ENCODE measurements around the gene PTPRM. TPM values are rescaled to one million over a fixed set of nuclear protein-coding genes. Genes with fewer than 3 reads are reported as not detected.

Gene PTPRM
- polyA plus RNA-seq, 2 of the 4 experiments (the other 2 are of a cell fraction) = 44.5 to 199 TPM

DNA sequence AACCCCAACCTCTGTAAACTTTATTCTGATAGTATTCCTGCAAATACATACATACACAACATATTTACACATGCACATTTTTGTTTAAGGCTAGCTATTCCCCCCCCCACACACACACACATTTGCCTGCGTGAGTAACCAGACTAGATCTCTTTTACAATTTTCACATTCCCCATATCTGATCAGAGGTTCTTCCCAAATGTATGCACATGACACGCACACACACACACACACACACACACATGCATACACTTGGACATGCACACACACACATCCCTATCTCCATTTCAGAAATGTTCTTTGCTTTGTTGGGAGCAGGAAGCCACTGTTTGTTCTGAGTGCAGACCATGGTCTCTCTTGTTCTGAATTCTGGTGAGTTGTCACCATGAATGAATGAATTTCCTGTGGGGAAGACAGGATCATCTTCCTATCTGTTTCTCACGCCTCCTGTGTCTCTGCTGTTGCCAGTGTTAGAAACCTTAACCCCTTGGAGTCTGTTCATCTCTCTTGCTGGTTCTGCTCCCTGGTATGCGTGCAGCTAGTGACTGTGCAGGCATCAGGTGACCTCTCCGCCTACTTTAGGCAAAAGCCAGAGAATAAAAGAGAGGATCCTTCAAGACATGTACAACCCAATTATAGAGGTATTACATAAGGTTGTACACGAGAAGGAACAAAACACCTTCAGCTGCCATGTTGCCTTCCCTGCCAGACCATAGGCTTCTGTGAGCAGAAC lies 791.1 kb downstream of the PTPRM start:
- Histone ChIP-seq H3K4me3 (no peak overlapping the region), H3K27ac (no peak overlapping the region), H3K4me2 (no peak overlapping the region), H3K9me3 (no peaks in the 10 kb centered on the region), H3K4me1 (no peaks in the 10 kb centered on the region)
- CTCF ChIA-PET = no interaction called here
- TF ChIP-seq ZSCAN20 (CRISPR knock-in tag; IDR thresholded peaks at IDR 0.05) (no peak), ZFP36 (IDR thresholded peaks at IDR 0.05; ENCODE audit: borderline replicate concordance, partially characterized antibody) (no peak), EHF (CRISPR knock-in tag; IDR thresholded peaks at IDR 0.05) (no peak), BHLHE40 (IDR thresholded peaks at IDR 0.05; ENCODE audit: low read depth, low read length) (no peak), FOSL2 (IDR thresholded peaks at IDR 0.05) (no peak), FOSL2 (CRISPR knock-in tag; IDR thresholded peaks at IDR 0.05) (no peak), CHD4 (IDR thresholded peaks at IDR 0.05; ENCODE audit: borderline replicate concordance) (no peak), PHF8 (IDR thresholded peaks at IDR 0.05; ENCODE audit: borderline replicate concordance, low read depth) (no peak), MAFK (IDR thresholded peaks at IDR 0.05; ENCODE audit: partially characterized antibody) (no peak), FOSB (CRISPR knock-in tag; IDR thresholded peaks at IDR 0.05) (no peak), JUN (IDR thresholded peaks at IDR 0.05) (no peak), FOXS1 (CRISPR knock-in tag; IDR thresholded peaks at IDR 0.05) (no peak), HOXB5 (CRISPR knock-in tag; IDR thresholded peaks at IDR 0.05) (no peak), CBX2 (IDR thresholded peaks at IDR 0.05; ENCODE audit: borderline replicate concordance, low read depth) (no peak), GATA3 (IDR thresholded peaks at IDR 0.05; ENCODE audit: borderline replicate concordance) (no peak), RCOR1 (IDR thresholded peaks at IDR 0.05; ENCODE audit: low read depth, low read length) (no peak)
- TF ChIP-seq, protein P1, sequence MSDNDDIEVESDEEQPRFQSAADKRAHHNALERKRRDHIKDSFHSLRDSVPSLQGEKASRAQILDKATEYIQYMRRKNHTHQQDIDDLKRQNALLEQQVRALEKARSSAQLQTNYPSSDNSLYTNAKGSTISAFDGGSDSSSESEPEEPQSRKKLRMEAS (IDR thresholded peaks at IDR 0.05) = no peak
- TF ChIP-seq, protein P2, sequence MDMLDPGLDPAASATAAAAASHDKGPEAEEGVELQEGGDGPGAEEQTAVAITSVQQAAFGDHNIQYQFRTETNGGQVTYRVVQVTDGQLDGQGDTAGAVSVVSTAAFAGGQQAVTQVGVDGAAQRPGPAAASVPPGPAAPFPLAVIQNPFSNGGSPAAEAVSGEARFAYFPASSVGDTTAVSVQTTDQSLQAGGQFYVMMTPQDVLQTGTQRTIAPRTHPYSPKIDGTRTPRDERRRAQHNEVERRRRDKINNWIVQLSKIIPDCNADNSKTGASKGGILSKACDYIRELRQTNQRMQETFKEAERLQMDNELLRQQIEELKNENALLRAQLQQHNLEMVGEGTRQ (IDR thresholded peaks at IDR 0.05) = no peak
- TF ChIP-seq, protein P3, sequence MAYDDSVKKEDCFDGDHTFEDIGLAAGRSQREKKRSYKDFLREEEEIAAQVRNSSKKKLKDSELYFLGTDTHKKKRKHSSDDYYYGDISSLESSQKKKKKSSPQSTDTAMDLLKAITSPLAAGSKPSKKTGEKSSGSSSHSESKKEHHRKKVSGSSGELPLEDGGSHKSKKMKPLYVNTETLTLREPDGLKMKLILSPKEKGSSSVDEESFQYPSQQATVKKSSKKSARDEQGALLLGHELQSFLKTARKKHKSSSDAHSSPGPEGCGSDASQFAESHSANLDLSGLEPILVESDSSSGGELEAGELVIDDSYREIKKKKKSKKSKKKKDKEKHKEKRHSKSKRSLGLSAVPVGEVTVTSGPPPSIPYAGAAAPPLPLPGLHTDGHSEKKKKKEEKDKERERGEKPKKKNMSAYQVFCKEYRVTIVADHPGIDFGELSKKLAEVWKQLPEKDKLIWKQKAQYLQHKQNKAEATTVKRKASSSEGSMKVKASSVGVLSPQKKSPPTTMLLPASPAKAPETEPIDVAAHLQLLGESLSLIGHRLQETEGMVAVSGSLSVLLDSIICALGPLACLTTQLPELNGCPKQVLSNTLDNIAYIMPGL (CRISPR knock-in tag; IDR thresholded peaks at IDR 0.05; ENCODE audit: borderline replicate concordance) = no peak
- TF ChIP-seq, protein P4, sequence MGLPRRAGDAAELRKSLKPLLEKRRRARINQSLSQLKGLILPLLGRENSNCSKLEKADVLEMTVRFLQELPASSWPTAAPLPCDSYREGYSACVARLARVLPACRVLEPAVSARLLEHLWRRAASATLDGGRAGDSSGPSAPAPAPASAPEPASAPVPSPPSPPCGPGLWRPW (IDR thresholded peaks at IDR 0.05) = no peak
- TF ChIP-seq, protein P5, sequence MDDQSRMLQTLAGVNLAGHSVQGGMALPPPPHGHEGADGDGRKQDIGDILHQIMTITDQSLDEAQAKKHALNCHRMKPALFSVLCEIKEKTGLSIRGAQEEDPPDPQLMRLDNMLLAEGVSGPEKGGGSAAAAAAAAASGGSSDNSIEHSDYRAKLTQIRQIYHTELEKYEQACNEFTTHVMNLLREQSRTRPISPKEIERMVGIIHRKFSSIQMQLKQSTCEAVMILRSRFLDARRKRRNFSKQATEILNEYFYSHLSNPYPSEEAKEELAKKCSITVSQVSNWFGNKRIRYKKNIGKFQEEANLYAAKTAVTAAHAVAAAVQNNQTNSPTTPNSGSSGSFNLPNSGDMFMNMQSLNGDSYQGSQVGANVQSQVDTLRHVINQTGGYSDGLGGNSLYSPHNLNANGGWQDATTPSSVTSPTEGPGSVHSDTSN (IDR thresholded peaks at IDR 0.05) = no peak
- POLR2A ChIA-PET = no interaction called here
- no peak for DNase-seq (ENCODE audit: low read depth in 1 of 2, low spot score in 1 of 2)
- 84% methylated on average over 6 of the region's 6 CpGs for WGBS (ENCODE audit: missing lambda C conversion rate)
- ATAC-seq = no peak
- FAIRE-seq = no peak

GRCh38 chr18:8359076-8359475 lies 792.0 kb downstream of the PTPRM start:
- 79% methylated on average over 6 of the region's 6 CpGs for WGBS (ENCODE audit: missing lambda C conversion rate)
- POLR2A ChIA-PET = no interaction called here
- DNase-seq (ENCODE audit: low read depth in 1 of 2, low spot score in 1 of 2) (no peak), ATAC-seq (no peak), FAIRE-seq (no peak)
- Histone ChIP-seq H3K9me3 (no peaks in the 10 kb centered on the region), H3K4me3 (no peak overlapping the region), H3K4me2 (no peak overlapping the region), H3K27ac (no peak overlapping the region), H3K4me1 (no peaks in the 10 kb centered on the region)
- CTCF ChIA-PET = no interaction called here
- no peak for TF ChIP-seq FOSL2 (IDR thresholded peaks at IDR 0.05)
- no peak for TF ChIP-seq FOSL2 (CRISPR knock-in tag; IDR thresholded peaks at IDR 0.05)
- no peak for TF ChIP-seq POLR2A (IDR thresholded peaks at IDR 0.05; ENCODE audit: low read length)
- TF ChIP-seq E2F6 (IDR thresholded peaks at IDR 0.05; ENCODE audit: borderline replicate concordance, low read depth) = no peak
- no peak for TF ChIP-seq ZSCAN20 (CRISPR knock-in tag; IDR thresholded peaks at IDR 0.05)
- TF ChIP-seq CBX8 (IDR thresholded peaks at IDR 0.05) = no peak
- no peak for TF ChIP-seq CTCF (IDR thresholded peaks at IDR 0.05)
- no peak for TF ChIP-seq SREBF2 (IDR thresholded peaks at IDR 0.05)
- TF ChIP-seq ZFP36 (IDR thresholded peaks at IDR 0.05; ENCODE audit: borderline replicate concordance, partially characterized antibody) = no peak
- TF ChIP-seq HOXA7 (CRISPR knock-in tag; IDR thresholded peaks at IDR 0.05) = no peak
